HL-60 (cell line): ENCODE measurements around the gene CYP4F22.

ENCODE experiments used
- DNase-seq, 2 experiments: peaks; one replicate each; pipeline ENCODE4 v3.0.0-alpha.2; 2010 to 2020; ENCODE audit warnings: low read depth in 1 of 2, low spot score in 1 of 2
- H3K27ac ChIP-seq: fragments of 250-450 bp; sonication (Bioruptor Pico); replicated peaks from 2 replicates; pipeline ENCODE4 v1.5.1; 2020; ENCODE audit warnings: mild to moderate bottlenecking, moderate library complexity
- H3K27me3 ChIP-seq: fragments of 250-450 bp; sonication (Bioruptor Pico); 2 replicates; pipeline ENCODE4 v1.5.1; 2021; ENCODE audit warnings: mild to moderate bottlenecking, moderate library complexity; ENCODE audit not compliant: insufficient read depth, poor library complexity, severe bottlenecking
- H3K4me3 ChIP-seq: replicated peaks from 2 replicates; pipeline ENCODE4 v1.5.1; 2011; ENCODE audit warnings: mild to moderate bottlenecking, control low read depth, low read length; ENCODE audit not compliant: insufficient read depth
- GABPA ChIP-seq: IDR thresholded peaks from 2 replicates; pipeline ENCODE4 v1.6.1; 2012; ENCODE audit warnings: low read depth
- POLR2AphosphoS5 ChIP-seq: IDR thresholded peaks from 2 replicates; pipeline ENCODE4 v1.6.1; 2012; ENCODE audit warnings: low read depth
- SPI1 ChIP-seq: IDR thresholded peaks from 2 replicates; pipeline ENCODE4 v1.6.1; 2012; ENCODE audit warnings: low read depth, mild to moderate bottlenecking, borderline replicate concordance
- TF ChIP-seq, protein P1 (sequence below): IDR thresholded peaks from 2 replicates; pipeline ENCODE4 v1.6.1; 2012; ENCODE audit warnings: low read depth; ENCODE audit not compliant: insufficient replicate concordance
- TF ChIP-seq, protein P2 (sequence below): IDR thresholded peaks from one replicate; pipeline ENCODE4 v1.5.1; 2011; ENCODE audit warnings: low read length, control low read depth, inconsistent platforms; ENCODE audit not compliant: insufficient read depth

Gene CYP4F22

DNA sequence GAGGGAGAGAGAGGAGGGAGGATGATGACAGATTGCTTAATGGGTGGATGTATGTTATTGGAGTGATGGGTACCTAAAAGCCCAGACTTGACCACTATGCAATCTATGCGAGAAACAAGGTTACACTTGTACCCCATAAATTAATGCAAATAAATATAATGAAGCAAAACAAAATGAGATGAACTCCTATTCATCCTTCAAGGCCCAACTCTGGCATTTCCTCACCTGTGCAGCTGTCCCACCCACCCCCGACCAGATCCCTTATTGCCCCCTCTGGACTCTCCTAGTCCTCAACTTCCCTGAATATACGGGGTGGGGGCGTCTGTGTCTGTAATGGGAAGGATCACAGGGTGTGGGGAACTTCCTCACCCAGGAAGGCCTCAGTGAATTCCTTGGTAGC, 33.2 kb upstream of the CYP4F22 start:
- H3K27me3 ChIP-seq = no peaks in the 10 kb centered on the region
- TF ChIP-seq, protein P1, sequence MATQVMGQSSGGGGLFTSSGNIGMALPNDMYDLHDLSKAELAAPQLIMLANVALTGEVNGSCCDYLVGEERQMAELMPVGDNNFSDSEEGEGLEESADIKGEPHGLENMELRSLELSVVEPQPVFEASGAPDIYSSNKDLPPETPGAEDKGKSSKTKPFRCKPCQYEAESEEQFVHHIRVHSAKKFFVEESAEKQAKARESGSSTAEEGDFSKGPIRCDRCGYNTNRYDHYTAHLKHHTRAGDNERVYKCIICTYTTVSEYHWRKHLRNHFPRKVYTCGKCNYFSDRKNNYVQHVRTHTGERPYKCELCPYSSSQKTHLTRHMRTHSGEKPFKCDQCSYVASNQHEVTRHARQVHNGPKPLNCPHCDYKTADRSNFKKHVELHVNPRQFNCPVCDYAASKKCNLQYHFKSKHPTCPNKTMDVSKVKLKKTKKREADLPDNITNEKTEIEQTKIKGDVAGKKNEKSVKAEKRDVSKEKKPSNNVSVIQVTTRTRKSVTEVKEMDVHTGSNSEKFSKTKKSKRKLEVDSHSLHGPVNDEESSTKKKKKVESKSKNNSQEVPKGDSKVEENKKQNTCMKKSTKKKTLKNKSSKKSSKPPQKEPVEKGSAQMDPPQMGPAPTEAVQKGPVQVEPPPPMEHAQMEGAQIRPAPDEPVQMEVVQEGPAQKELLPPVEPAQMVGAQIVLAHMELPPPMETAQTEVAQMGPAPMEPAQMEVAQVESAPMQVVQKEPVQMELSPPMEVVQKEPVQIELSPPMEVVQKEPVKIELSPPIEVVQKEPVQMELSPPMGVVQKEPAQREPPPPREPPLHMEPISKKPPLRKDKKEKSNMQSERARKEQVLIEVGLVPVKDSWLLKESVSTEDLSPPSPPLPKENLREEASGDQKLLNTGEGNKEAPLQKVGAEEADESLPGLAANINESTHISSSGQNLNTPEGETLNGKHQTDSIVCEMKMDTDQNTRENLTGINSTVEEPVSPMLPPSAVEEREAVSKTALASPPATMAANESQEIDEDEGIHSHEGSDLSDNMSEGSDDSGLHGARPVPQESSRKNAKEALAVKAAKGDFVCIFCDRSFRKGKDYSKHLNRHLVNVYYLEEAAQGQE = no peak
- TF ChIP-seq, protein P2, sequence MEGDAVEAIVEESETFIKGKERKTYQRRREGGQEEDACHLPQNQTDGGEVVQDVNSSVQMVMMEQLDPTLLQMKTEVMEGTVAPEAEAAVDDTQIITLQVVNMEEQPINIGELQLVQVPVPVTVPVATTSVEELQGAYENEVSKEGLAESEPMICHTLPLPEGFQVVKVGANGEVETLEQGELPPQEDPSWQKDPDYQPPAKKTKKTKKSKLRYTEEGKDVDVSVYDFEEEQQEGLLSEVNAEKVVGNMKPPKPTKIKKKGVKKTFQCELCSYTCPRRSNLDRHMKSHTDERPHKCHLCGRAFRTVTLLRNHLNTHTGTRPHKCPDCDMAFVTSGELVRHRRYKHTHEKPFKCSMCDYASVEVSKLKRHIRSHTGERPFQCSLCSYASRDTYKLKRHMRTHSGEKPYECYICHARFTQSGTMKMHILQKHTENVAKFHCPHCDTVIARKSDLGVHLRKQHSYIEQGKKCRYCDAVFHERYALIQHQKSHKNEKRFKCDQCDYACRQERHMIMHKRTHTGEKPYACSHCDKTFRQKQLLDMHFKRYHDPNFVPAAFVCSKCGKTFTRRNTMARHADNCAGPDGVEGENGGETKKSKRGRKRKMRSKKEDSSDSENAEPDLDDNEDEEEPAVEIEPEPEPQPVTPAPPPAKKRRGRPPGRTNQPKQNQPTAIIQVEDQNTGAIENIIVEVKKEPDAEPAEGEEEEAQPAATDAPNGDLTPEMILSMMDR = no peak
- TF ChIP-seq GABPA (no peak), POLR2AphosphoS5 (no peak), SPI1 (no peak)
- DNase-seq = no peak
- no peak overlapping the region for H3K27ac ChIP-seq
- H3K4me3 ChIP-seq = no peak overlapping the region

DNA sequence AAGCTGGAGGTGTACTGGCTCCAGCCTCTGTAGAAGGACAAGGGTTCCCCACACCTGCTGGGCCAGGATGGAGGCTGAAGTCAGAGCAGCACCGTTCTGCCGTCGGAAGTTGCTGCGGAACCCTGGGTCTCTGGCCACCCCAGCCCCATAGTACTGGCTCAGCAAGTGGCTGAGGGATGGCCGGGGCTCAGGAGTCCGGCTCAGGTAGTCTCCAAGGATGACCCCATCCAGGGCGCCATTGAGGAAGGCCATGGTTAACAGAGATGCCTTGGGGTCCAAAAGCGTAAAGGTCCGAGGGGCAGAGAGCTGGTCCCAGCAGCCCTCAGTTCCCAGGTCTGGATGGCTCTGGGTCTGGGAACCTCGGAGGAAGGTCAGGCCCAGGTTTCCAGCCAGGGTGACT, 32.7 kb upstream of the CYP4F22 start:
- no peak for TF ChIP-seq SPI1
- TF ChIP-seq GABPA = no peak
- TF ChIP-seq, protein P2 = no peak
- TF ChIP-seq POLR2AphosphoS5 = no peak
- TF ChIP-seq, protein P1 = no peak
- H3K27ac ChIP-seq = no peak overlapping the region

DNA sequence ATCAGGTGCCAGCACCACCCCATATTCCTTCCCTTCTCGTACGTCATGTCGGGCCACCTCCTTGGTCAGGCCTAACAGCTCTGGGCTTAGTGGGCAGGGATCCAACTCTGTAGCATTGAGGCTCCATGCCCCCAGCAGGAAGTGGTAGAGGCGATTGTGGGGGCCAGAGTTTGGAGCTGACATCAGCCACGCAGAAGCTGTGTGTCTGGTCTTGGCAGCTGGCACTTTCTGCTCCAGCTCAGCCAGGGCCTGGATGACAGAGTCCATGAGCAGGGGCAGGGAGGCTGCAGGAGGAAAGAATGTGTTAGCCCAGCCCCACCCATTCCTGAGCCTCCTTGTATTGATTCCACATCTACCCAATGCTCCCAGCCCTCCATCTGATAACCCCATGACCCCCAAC, 32.0 kb upstream of the CYP4F22 start:
- no peak for DNase-seq
- TF ChIP-seq, protein P2 = no peak
- TF ChIP-seq GABPA (no peak), POLR2AphosphoS5 (no peak), SPI1 (no peak)
- TF ChIP-seq, protein P1 = no peak
- Histone ChIP-seq H3K27ac (no peak overlapping the region), H3K27me3 (no peaks in the 10 kb centered on the region), H3K4me3 (no peak overlapping the region)

More for the DNA sequence above, 32.7 kb upstream of the CYP4F22 start:
- Histone ChIP-seq H3K4me3 (no peak overlapping the region), H3K27me3 (no peaks in the 10 kb centered on the region)
- DNase-seq = no peak
